ENCODE results near the gene SMTNL1. TPM values are rescaled to one million over a fixed set of nuclear protein-coding genes. Genes with fewer than 3 reads are reported as not detected.

The SMTNL1 gene
- total RNA-seq, 1 experiment from 2014 or later = not detected

- no peak overlapping the region for H2BK15ac ChIP-seq (ENCODE audit: low read depth, low read length)
- H3T11ph ChIP-seq (ENCODE audit: low read length) = no peak overlapping the region
- no peak overlapping the region for H3K4me2 ChIP-seq (ENCODE audit: insufficient read depth, insufficient read length, low read length)
- H4K5ac ChIP-seq (ENCODE audit: insufficient read length, low read depth, low read length) = no peak overlapping the region
- no peak overlapping the region for H3K18ac ChIP-seq (ENCODE audit: insufficient read length, low read depth, low read length)
- H3K56ac ChIP-seq (ENCODE audit: insufficient read length, low read depth, low read length) = no peak overlapping the region
- H2BK12ac ChIP-seq (ENCODE audit: insufficient read length, low read depth, low read length) = no peak overlapping the region
- Mint-ChIP-seq H3K36me3 (ENCODE audit: insufficient read depth in 1 of 3, low read depth in 3 of 3) (peaks cover 6 to 22% (median 12%) of the 10 kb centered on the region in 3 experiments; a peak in 6 of 7 replicates), H3K4me3 (no peak overlapping the region), H3K27ac (no peak overlapping the region; a peak in 1 of 7 replicates), H3K4me1 (peaks cover 28 to 50% of the 10 kb centered on the region in 2 experiments), H3K27me3 (ENCODE audit: low read depth) (no peaks in the 10 kb centered on the region; the same call in 1 of the 2 replicates), H3K9me3 (no peaks in the 10 kb centered on the region)
- H3K9me3 ChIP-seq (ENCODE audit: control insufficient read depth, low read depth, low read length) = no peaks in the 10 kb centered on the region
- no peaks in the 10 kb centered on the region for H3K23me2 ChIP-seq (ENCODE audit: insufficient read length, low read depth, low read length, poor library complexity, severe bottlenecking)
- no peak for TF ChIP-seq CTCF (conservative IDR thresholded peaks at IDR 0.05)
- no peak overlapping the region for H3K27ac ChIP-seq (ENCODE audit: insufficient read length, low read depth, low read length)
- no peak overlapping the region for H2AFZ ChIP-seq (ENCODE audit: low read length)
- H4K20me1 ChIP-seq (ENCODE audit: control insufficient read depth, insufficient read depth, insufficient read length) = no peaks in the 10 kb centered on the region
- H2BK120ac ChIP-seq (ENCODE audit: low read depth, low read length, poor library complexity, severe bottlenecking) = no peak overlapping the region
- no peak overlapping the region for H2AK5ac ChIP-seq (ENCODE audit: insufficient read length, low read length)
- no peak overlapping the region for H3K14ac ChIP-seq (ENCODE audit: insufficient read depth, low read length)
- no peak overlapping the region for H3K9ac ChIP-seq (ENCODE audit: extremely low read depth, insufficient read length, low read length)
- H3K23ac ChIP-seq (ENCODE audit: insufficient read length, low read depth, low read length) = no peak overlapping the region
- no peaks in the 10 kb centered on the region for H3K79me1 ChIP-seq (ENCODE audit: insufficient read depth, low read depth, low read length, poor library complexity, severe bottlenecking)
- no peaks in the 10 kb centered on the region for H3K79me2 ChIP-seq (ENCODE audit: insufficient read depth, low read length)
- H4K91ac ChIP-seq (ENCODE audit: insufficient read length, low read depth, low read length) = no peak overlapping the region
- WGBS (ENCODE audit: extremely low coverage, insufficient read length, low lambda C conversion rate) = no CpG with 5 or more reads among the region's 4 CpGs
- no peak overlapping the region for H2BK20ac ChIP-seq (ENCODE audit: low read depth, low read length, poor library complexity, severe bottlenecking)
- no peaks in the 10 kb centered on the region for H3K27me3 ChIP-seq (ENCODE audit: insufficient read depth, low read length)
- no peak overlapping the region for H2BK5ac ChIP-seq (ENCODE audit: insufficient read length, low read length)
- DNase-seq = no peak
- H4K8ac ChIP-seq (replicated peaks; ENCODE audit: insufficient read length, low read depth, low read length) = no peak overlapping the region
- H3K4ac ChIP-seq (ENCODE audit: low read depth, low read length) = no peak overlapping the region
- peaks cover 5% of the 10 kb centered on the region; the same call in 1 of the 2 replicates for H3K4me1 ChIP-seq (ENCODE audit: insufficient read depth, low read length)
Measured at GRCh38 chr11:57501953-57502352, 35.4 kb upstream of the SMTNL1 start.

Data from H9 (cell line).